ENCODE data around the gene SOX4.

DNA sequence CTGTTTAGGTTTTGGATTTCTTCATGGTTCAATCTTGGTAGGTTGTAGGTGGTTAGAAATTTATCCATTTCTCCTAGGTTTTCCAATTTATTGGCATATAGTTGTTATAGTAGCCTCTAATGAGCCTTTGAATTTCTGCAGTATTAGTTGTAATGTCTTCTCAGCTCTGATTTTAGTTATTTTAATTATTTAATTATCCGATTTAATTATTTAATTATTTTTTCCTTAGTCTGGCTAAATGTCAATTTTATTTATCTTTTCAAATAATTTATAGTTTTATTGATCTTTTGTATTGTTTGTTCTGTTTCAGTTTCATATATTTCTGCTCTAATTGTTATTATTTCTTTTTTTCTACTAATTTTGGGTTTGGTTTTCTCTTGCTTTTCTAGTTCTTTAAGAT lies 28.1 kb upstream of the SOX4 start:
- TF ChIP-seq, protein P1, sequence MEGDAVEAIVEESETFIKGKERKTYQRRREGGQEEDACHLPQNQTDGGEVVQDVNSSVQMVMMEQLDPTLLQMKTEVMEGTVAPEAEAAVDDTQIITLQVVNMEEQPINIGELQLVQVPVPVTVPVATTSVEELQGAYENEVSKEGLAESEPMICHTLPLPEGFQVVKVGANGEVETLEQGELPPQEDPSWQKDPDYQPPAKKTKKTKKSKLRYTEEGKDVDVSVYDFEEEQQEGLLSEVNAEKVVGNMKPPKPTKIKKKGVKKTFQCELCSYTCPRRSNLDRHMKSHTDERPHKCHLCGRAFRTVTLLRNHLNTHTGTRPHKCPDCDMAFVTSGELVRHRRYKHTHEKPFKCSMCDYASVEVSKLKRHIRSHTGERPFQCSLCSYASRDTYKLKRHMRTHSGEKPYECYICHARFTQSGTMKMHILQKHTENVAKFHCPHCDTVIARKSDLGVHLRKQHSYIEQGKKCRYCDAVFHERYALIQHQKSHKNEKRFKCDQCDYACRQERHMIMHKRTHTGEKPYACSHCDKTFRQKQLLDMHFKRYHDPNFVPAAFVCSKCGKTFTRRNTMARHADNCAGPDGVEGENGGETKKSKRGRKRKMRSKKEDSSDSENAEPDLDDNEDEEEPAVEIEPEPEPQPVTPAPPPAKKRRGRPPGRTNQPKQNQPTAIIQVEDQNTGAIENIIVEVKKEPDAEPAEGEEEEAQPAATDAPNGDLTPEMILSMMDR (IDR thresholded peaks at IDR 0.05), result no peak
- TF ChIP-seq POLR2AphosphoS5 (IDR thresholded peaks at IDR 0.05), result no peak
